Peyer's patch (tissue), 4 donors: ENCODE data around the gene PVALB. TPM values are rescaled to one million over a fixed set of nuclear protein-coding genes. Genes with fewer than 3 reads are reported as not detected.

Experiments used
- DNase-seq, 3 donors: peaks; one replicate each; pipeline ENCODE4 v3.0.0-alpha.2; 2017 to 2019
- H3K27ac ChIP-seq, 4 donors: fragments of 200-600 bp; sonication (generic); one replicate each; pipeline ENCODE4 v1.5.1; 2016 to 2019
- H3K27me3 ChIP-seq, 2 donors: fragments of 200-600 bp; sonication (generic); one replicate each; pipeline ENCODE4 v1.5.1; 2019
- H3K36me3 ChIP-seq, 3 donors: fragments of 200-600 bp; sonication (generic); one replicate each; pipeline ENCODE4 v1.5.1; 2016 to 2019
- H3K4me1 ChIP-seq, 4 donors: fragments of 200-600 bp; sonication (generic); one replicate each; pipeline ENCODE4 v1.5.1; 2016 to 2019
- H3K4me3 ChIP-seq, 4 donors: fragments of 200-600 bp; sonication (generic); 1 replicate in 3 of 4; 2 replicates in 1 of 4; pipeline ENCODE4 v1.5.1; 2016 to 2019; ENCODE audit warnings: mild to moderate bottlenecking in 1 of 4
- H3K9me3 ChIP-seq, 4 donors: fragments of 200-600 bp; sonication (generic); one replicate each; pipeline ENCODE4 v1.5.1; 2016 to 2019; ENCODE audit warnings: mild to moderate bottlenecking in 1 of 4
- CTCF ChIP-seq, 6 experiments: fragments of 450-650 bp in 4 of 6; fragments of 200-600 bp in 2 of 6; sonication (generic) in 1 of 6; IDR thresholded peaks; one replicate each; pipeline ENCODE4 v1.5.1; 2017 to 2019; ENCODE audit warnings: antibody characterized with exemption in 6 of 6, mild to moderate bottlenecking in 3 of 6, moderate library complexity in 1 of 6
- POLR2A ChIP-seq, 2 donors: fragments of 450-650 bp; IDR thresholded peaks; one replicate each; pipeline ENCODE4 v1.5.1; 2017; ENCODE audit warnings: antibody characterized with exemption in 2 of 2, mild to moderate bottlenecking in 2 of 2, moderate library complexity in 2 of 2
- total RNA-seq, 4 donors: library from RNA; depleted of rRNA; stranded (reverse); fragments of >200 nt; gene quantifications; one replicate each; pipeline ENCODE4 v1.1.0, GENCODE V29; 2016

The PVALB gene
- total RNA-seq, 4 donors from 2014 or later = not detected

GRCh38 chr22:36775964-36776669 lies 40.7 kb downstream of the PVALB start, which contains the start of gene IFT27:
TSS of gene IFT27 (minus strand) at chr22:36776119. CDS start at chr22:36775707, 412 bp downstream.
- TF ChIP-seq CTCF (IDR thresholded peaks at IDR 0.05) (no peak), POLR2A (IDR thresholded peaks at IDR 0.05) (peak in 1 of 2 donors; percentile 51)
- peak; percentile 94 to 100 (median 99) for DNase-seq
- Histone ChIP-seq H3K36me3 (no peaks in the 10 kb centered on the region), H3K4me3 (peak within 1 kb of the TSS; percentile 64 to 97 (median 84)), H3K27me3 (no peaks in the 10 kb centered on the region), H3K4me1 (peaks cover 0 to 9% (median 2%) of the 10 kb centered on the region in 4 donors), H3K9me3 (no peaks in the 10 kb centered on the region), H3K27ac (peak within 1 kb of the TSS; percentile 81 to 96 (median 88))

- H3K9me3 ChIP-seq = no peaks in the 10 kb centered on the region
- peak overlapping the region; percentile 64 to 97 (median 84) for H3K4me3 ChIP-seq
- peaks cover 0 to 9% (median 2%) of the 10 kb centered on the region in 4 donors for H3K4me1 ChIP-seq
- no peak for TF ChIP-seq CTCF (IDR thresholded peaks at IDR 0.05)
- no peak for TF ChIP-seq POLR2A (IDR thresholded peaks at IDR 0.05)
- DNase-seq = peak in 2 of 3 donors; percentile 53 to 66
- H3K36me3 ChIP-seq = no peaks in the 10 kb centered on the region
- no peaks in the 10 kb centered on the region for H3K27me3 ChIP-seq
- peak overlapping the region; percentile 81 to 96 (median 88) for H3K27ac ChIP-seq
Observed at GRCh38 chr22:36775586-36775963, 41.3 kb downstream of the PVALB start.

- Histone ChIP-seq H3K9me3 (no peaks in the 10 kb centered on the region), H3K27me3 (no peaks in the 10 kb centered on the region), H3K4me1 (peaks cover 0 to 9% (median 2%) of the 10 kb centered on the region in 4 donors), H3K4me3 (no peak overlapping the region), H3K36me3 (no peaks in the 10 kb centered on the region), H3K27ac (no peak overlapping the region)
- TF ChIP-seq POLR2A (IDR thresholded peaks at IDR 0.05) (no peak), CTCF (IDR thresholded peaks at IDR 0.05) (peak in 4 of 6 experiments; percentile 31 to 56 (median 51))
- no peak for DNase-seq
Observed at GRCh38 chr22:36773935-36774334, 42.9 kb downstream of the PVALB start.

GRCh38 chr22:36772451-36772850 lies 44.4 kb downstream of the PVALB start:
- Histone ChIP-seq H3K4me1 (peaks cover 0 to 9% (median 2%) of the 10 kb centered on the region in 4 donors), H3K27ac (no peak overlapping the region), H3K4me3 (no peak overlapping the region), H3K9me3 (no peaks in the 10 kb centered on the region), H3K27me3 (no peaks in the 10 kb centered on the region), H3K36me3 (peaks cover 0 to 2% (median 0%) of the 10 kb centered on the region in 3 donors)
- TF ChIP-seq POLR2A (IDR thresholded peaks at IDR 0.05) = no peak
- no peak for TF ChIP-seq CTCF (IDR thresholded peaks at IDR 0.05)
- peak in 1 of 3 donors; percentile 27 for DNase-seq

- Histone ChIP-seq H3K27ac (no peak overlapping the region), H3K36me3 (peaks cover 0 to 7% (median 0%) of the 10 kb centered on the region in 3 donors), H3K4me1 (peaks cover 0 to 5% (median under 1%) of the 10 kb centered on the region in 4 donors), H3K27me3 (no peaks in the 10 kb centered on the region), H3K9me3 (no peaks in the 10 kb centered on the region), H3K4me3 (no peak overlapping the region)
- TF ChIP-seq POLR2A (IDR thresholded peaks at IDR 0.05) (no peak), CTCF (IDR thresholded peaks at IDR 0.05) (no peak)
- DNase-seq = peak in 1 of 3 donors; percentile 34
Observed at GRCh38 chr22:36771356-36772063, 45.3 kb downstream of the PVALB start.
